K562 (cell line): Measurements from ENCODE around the gene SNRPA. TPM values are rescaled to one million over a fixed set of nuclear protein-coding genes. Genes with fewer than 3 reads are reported as not detected.
A peak's percentile ranks its signal among the peaks of the same experiment; 100 is the strongest.

Experiments
- CBFA2T3 ChIP-seq: fragments of 450-650 bp; IDR thresholded peaks from 2 replicates; pipeline ENCODE4 v1.6.1; 2017
- GATA2 ChIP-seq: sonication (generic); formaldehyde crosslinking; IDR thresholded peaks from 2 replicates; pipeline ENCODE4 v1.4.0; 2020; ENCODE audit warnings: mild to moderate bottlenecking, missing genetic modification reagents
- HLTF ChIP-seq: fragments of 450-650 bp; IDR thresholded peaks from 2 replicates; pipeline ENCODE4 v1.6.1; 2016
- HSF4 ChIP-seq: fragments of 250-450 bp; sonication (Bioruptor Pico); IDR thresholded peaks from 2 replicates; pipeline ENCODE4 v2.1.2; 2022; ENCODE audit warnings: mild to moderate bottlenecking, moderate library complexity, borderline replicate concordance
- ID3 ChIP-seq, 2 experiments: fragments of 250-450 bp in 1 of 2; fragments of 450-650 bp in 1 of 2; sonication (Bioruptor Pico) in 1 of 2; IDR thresholded peaks; 2 replicates each; pipeline versions ENCODE4 v1.6.1 to v1.8.0; 2016 to 2021; ENCODE audit warnings: mild to moderate bottlenecking in 2 of 2, moderate library complexity in 2 of 2, missing compliant biosample characterization in 1 of 2, missing genetic modification characterization in 1 of 2
- JUND ChIP-seq, 2 experiments: IDR thresholded peaks; 2 replicates in 1 of 2; 3 replicates in 1 of 2; pipeline ENCODE4 v1.6.1; 2011; ENCODE audit warnings: borderline replicate concordance in 2 of 2, low read depth in 2 of 2, low read length in 2 of 2, improper control_type of control experiment in 1 of 2, missing biosample characterization in 1 of 2, missing genetic modification characterization in 1 of 2, missing genetic modification reagents in 1 of 2
- KLF13 ChIP-seq: fragments of 450-650 bp; IDR thresholded peaks from 2 replicates; pipeline ENCODE4 v1.6.1; 2016; ENCODE audit warnings: missing genetic modification characterization, low read depth, mild to moderate bottlenecking, missing compliant biosample characterization, moderate library complexity, borderline replicate concordance
- MAFK ChIP-seq: IDR thresholded peaks from 2 replicates; pipeline ENCODE4 v1.6.1; 2011; ENCODE audit warnings: low read length, improper control_type of control experiment
- MEF2A ChIP-seq: IDR thresholded peaks from 2 replicates; pipeline ENCODE4 v1.6.1; 2011; ENCODE audit warnings: low read depth, mild to moderate bottlenecking, low read length, moderate library complexity; ENCODE audit not compliant: control insufficient read depth
- NFIX ChIP-seq: fragments of 250-450 bp; sonication (Bioruptor Pico); IDR thresholded peaks from 2 replicates; pipeline ENCODE4 v1.4.0; 2020; ENCODE audit warnings: low read depth, mild to moderate bottlenecking, moderate library complexity
- TEAD2 ChIP-seq: fragments of 450-650 bp; IDR thresholded peaks from 2 replicates; pipeline ENCODE4 v1.6.1; 2016; ENCODE audit warnings: missing genetic modification characterization, control low read depth, missing compliant biosample characterization
- THRAP3 ChIP-seq: fragments of 450-650 bp; IDR thresholded peaks from 2 replicates; pipeline ENCODE4 v1.6.1; 2016; ENCODE audit warnings: mild to moderate bottlenecking, inconsistent platforms, borderline replicate concordance
- TRIM25 ChIP-seq: fragments of 450-650 bp; IDR thresholded peaks from 2 replicates; pipeline ENCODE4 v1.7.0; 2016; ENCODE audit warnings: borderline replicate concordance
- ZNF764 ChIP-seq: fragments of 250-450 bp; sonication (Bioruptor Pico); IDR thresholded peaks from 2 replicates; pipeline ENCODE4 v1.4.0; 2020; ENCODE audit warnings: low read depth, mild to moderate bottlenecking, moderate library complexity
- polyA plus RNA-seq, 8 experiments: library from polyadenylated mRNA; depleted of rRNA in 4 of 8; stranded (reverse) in 5 of 8; unstranded in 3 of 8; fragments of >200 nt; fragmentation: Nextera tagmentation in 2 of 8; fragmentation: Illumina TruSeq in 1 of 8; extraction: Ambion mirVana in 2 of 8; extraction: Trizol in 1 of 8; gene quantifications; 2 replicates each; pipeline versions ENCODE4 v1.2.1 to v1.2.3, GENCODE V29; 2011 to 2014; ENCODE audit warnings: inconsistent platforms in 1 of 8, missing spikeins in 1 of 8
- total RNA-seq, 7 experiments: library from RNA; depleted of rRNA in 6 of 7; stranded (reverse); fragments of >200 nt in 6 of 7; fragmentation: Illumina TruSeq in 2 of 7; extraction: Trizol in 2 of 7; gene quantifications; 2 replicates each; pipeline versions ENCODE4 v1.2.1 to v1.2.3, GENCODE V29; 2011 to 2021; ENCODE audit warnings: low replicate concordance in 1 of 7
- TF ChIP-seq, protein P1 (sequence below): fragments of 250-450 bp; sonication (Bioruptor Pico); IDR thresholded peaks from 2 replicates; pipeline ENCODE4 v1.5.0; 2021; ENCODE audit warnings: mild to moderate bottlenecking, moderate library complexity
- TF ChIP-seq, protein P2 (sequence below): fragments of 450-650 bp; IDR thresholded peaks from 2 replicates; pipeline ENCODE4 v1.6.1; 2016; ENCODE audit warnings: borderline replicate concordance
- TF ChIP-seq, protein P3 (sequence below), 2 experiments: fragments of 450-650 bp; IDR thresholded peaks; 2 replicates each; pipeline ENCODE4 v1.6.1; 2016

The SNRPA gene
- total and polyA plus RNA-seq, 9 of the 15 experiments (the other 6 are each of a cell fraction or from before 2014, with no cell fraction given), result 16.3 to 311 (median 193) TPM

DNA sequence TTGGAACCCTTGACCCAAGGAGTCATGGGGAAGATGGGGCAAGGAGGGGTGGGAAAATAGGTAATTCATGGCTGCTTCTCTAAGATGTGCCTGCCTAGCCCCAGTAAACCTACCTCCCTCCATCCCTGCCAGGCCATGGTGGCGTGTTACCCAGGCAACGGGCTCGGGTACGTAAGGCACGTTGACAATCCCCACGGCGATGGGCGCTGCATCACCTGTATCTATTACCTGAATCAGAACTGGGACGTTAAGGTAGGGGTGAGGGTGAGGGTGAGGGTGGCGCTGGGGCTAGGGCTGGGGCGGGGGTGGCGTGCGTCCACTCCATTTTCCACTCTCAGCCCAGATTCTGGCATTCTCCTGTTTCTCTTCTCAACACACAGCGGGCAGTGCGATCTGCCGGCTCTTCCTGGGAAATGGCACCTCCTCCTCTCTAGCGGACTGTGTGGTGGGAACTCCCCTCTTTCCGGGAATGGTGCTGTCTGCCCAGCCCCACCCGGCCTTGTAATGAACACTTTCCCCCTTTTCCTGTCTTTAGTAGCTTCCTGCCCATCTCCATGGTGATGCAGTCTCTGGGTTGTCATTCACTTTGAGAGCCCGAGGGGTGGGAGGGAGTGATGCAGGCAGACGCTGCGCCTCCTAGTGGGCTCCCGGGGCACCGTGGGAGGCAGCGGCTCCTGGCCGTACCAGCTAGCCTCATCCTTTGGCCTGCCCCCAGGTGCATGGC is 55.6 kb downstream of the SNRPA start (continued):
- TF ChIP-seq TRIM25, result no peak
- no peak for TF ChIP-seq NFIX
- no peak for TF ChIP-seq TEAD2 (tag)
- TF ChIP-seq, protein P1, sequence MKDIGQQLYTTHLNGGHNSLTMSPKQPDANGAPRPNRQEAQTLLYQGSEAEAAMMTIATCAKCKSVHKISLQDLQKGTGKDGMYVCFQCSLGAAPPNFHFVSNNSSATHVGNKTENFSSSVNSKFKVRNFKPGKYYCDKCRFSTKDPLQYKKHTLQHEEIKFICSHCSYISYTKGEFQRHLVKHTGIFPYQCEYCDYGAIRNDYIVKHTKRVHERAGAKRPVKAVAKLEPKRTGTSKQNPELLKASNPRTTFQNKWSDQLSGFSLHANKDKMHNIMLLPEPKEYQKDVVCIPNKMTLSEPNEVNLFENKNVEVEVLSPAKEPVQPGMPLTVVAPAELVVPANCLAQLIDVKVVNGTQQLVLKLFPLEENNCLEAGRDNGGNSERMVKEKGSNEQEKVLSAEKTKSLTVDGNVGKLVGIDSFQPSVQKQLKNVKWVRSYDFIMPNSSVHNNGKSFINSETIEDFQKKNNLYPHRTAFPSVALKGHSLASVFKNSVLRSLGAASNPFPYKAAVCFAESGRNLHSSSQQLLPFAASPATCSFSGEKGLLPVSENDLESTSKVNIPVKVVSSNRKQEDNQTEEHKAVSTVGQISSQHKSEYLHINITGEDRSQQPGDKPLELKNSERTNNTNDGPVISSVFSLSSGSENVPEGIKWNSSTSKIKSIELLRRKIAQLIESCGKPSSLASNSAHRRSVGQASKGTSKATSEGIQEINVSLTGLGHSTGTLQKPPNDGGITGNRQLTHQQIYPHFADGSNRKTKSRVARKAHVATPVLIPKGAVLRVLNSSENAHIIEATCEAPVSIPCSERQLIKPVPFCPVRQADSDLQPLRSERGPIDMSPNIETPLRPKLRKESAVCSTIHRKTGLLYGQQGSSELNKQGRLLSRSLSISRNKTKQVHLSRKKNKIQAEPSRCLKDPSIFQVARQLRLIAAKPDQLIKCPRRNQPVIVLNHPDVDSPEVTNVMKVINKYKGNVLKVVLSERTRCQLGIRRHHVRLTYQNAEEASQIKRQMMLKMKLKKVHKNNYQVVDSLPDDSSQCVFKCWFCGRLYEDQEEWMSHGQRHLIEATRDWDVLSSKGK (CRISPR knock-in tag), result no peak
- TF ChIP-seq, protein P2, sequence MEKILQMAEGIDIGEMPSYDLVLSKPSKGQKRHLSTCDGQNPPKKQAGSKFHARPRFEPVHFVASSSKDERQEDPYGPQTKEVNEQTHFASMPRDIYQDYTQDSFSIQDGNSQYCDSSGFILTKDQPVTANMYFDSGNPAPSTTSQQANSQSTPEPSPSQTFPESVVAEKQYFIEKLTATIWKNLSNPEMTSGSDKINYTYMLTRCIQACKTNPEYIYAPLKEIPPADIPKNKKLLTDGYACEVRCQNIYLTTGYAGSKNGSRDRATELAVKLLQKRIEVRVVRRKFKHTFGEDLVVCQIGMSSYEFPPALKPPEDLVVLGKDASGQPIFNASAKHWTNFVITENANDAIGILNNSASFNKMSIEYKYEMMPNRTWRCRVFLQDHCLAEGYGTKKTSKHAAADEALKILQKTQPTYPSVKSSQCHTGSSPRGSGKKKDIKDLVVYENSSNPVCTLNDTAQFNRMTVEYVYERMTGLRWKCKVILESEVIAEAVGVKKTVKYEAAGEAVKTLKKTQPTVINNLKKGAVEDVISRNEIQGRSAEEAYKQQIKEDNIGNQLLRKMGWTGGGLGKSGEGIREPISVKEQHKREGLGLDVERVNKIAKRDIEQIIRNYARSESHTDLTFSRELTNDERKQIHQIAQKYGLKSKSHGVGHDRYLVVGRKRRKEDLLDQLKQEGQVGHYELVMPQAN, result no peak
- no peak for TF ChIP-seq ZNF764 (CRISPR knock-in tag)
- TF ChIP-seq CBFA2T3, result no peak
- TF ChIP-seq MEF2A, result no peak
- TF ChIP-seq HLTF, result no peak
- TF ChIP-seq THRAP3, result no peak
- TF ChIP-seq KLF13 (tag), result no peak
- peak; percentile 64 for TF ChIP-seq JUND (IDR thresholded peaks at IDR 0.05; ENCODE audit: borderline replicate concordance, low read depth, low read length)
- TF ChIP-seq JUND (tag; IDR thresholded peaks at IDR 0.05; ENCODE audit: borderline replicate concordance, low read depth, low read length), result peak; percentile 17; the same call in 1 of the 3 replicates
- TF ChIP-seq, protein P3, sequence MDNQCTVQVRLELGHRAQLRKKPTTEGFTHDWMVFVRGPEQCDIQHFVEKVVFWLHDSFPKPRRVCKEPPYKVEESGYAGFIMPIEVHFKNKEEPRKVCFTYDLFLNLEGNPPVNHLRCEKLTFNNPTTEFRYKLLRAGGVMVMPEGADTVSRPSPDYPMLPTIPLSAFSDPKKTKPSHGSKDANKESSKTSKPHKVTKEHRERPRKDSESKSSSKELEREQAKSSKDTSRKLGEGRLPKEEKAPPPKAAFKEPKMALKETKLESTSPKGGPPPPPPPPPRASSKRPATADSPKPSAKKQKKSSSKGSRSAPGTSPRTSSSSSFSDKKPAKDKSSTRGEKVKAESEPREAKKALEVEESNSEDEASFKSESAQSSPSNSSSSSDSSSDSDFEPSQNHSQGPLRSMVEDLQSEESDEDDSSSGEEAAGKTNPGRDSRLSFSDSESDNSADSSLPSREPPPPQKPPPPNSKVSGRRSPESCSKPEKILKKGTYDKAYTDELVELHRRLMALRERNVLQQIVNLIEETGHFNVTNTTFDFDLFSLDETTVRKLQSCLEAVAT (IDR thresholded peaks at IDR 0.05), result no peak
- TF ChIP-seq HSF4 (CRISPR knock-in tag), result no peak
- TF ChIP-seq ID3 (CRISPR knock-in tag; IDR thresholded peaks at IDR 0.05), result no peak
- no peak for TF ChIP-seq ID3 (tag; IDR thresholded peaks at IDR 0.05)
- TF ChIP-seq GATA2, result no peak
- no peak for TF ChIP-seq MAFK
